DND-41 (cell line): ENCODE measurements around the gene TEX2.

Source experiments
- ATAC-seq: fragments of 200-7000 bp; cut with Tn5 transposase; 3 replicates; pipeline ENCODE4 v1.9.1; 2021; ENCODE audit warnings: low read depth; ENCODE audit not compliant: insufficient read depth
- DNase-seq: peaks from one replicate; pipeline ENCODE4 v3.0.0-alpha.2; 2020
- H2AFZ ChIP-seq: 2 replicates; pipeline ENCODE4 v1.6.0; 2012; ENCODE audit warnings: low read depth, low read length
- H3K27ac ChIP-seq: 2 replicates; pipeline ENCODE4 v1.5.1; 2012; ENCODE audit warnings: low read length, inconsistent platforms
- H3K27me3 ChIP-seq: fragments of 200-600 bp; sonication (generic); 2 replicates; pipeline ENCODE4 v1.6.0; 2012; ENCODE audit warnings: low read length, mild to moderate bottlenecking, inconsistent platforms; ENCODE audit not compliant: insufficient read depth, poor library complexity
- H3K36me3 ChIP-seq: 2 replicates; pipeline ENCODE4 v1.5.1; 2012; ENCODE audit warnings: low read length, inconsistent platforms; ENCODE audit not compliant: insufficient read depth
- H3K4me1 ChIP-seq: 2 replicates; pipeline ENCODE4 v1.5.1; 2012; ENCODE audit warnings: mild to moderate bottlenecking, low read length; ENCODE audit not compliant: insufficient read depth
- H3K4me2 ChIP-seq: 2 replicates; pipeline ENCODE4 v1.6.0; 2012; ENCODE audit warnings: mild to moderate bottlenecking, moderate library complexity, low read length, inconsistent platforms; ENCODE audit not compliant: insufficient read depth
- H3K4me3 ChIP-seq, 2 experiments: fragments of 200-600 bp in 1 of 2; shearing (Covaris generic) in 1 of 2; 2 replicates each; pipeline ENCODE4 v1.5.1; 2012 to 2016; ENCODE audit warnings: inconsistent platforms in 2 of 2, low read length in 2 of 2, mild to moderate bottlenecking in 2 of 2, low read depth in 1 of 2, moderate library complexity in 1 of 2
- H3K79me2 ChIP-seq: 2 replicates; pipeline ENCODE4 v1.6.0; 2012; ENCODE audit warnings: low read length, inconsistent platforms; ENCODE audit not compliant: insufficient read depth
- H3K9ac ChIP-seq: 2 replicates; pipeline ENCODE4 v1.6.0; 2012; ENCODE audit warnings: low read depth, mild to moderate bottlenecking, inconsistent platforms, low read length, moderate library complexity
- H3K9me3 ChIP-seq: 2 replicates; pipeline ENCODE4 v1.5.1; 2012; ENCODE audit warnings: low read length, moderate library complexity, mild to moderate bottlenecking, inconsistent platforms; ENCODE audit not compliant: insufficient read depth, severe bottlenecking
- H4K20me1 ChIP-seq: 2 replicates; pipeline ENCODE4 v1.6.0; 2012; ENCODE audit warnings: low read length; ENCODE audit not compliant: insufficient read depth
- EZH2 ChIP-seq: IDR thresholded peaks from 3 replicates; pipeline ENCODE4 v1.6.1; 2012; ENCODE audit warnings: borderline replicate concordance, low read depth, mild to moderate bottlenecking, moderate library complexity, low read length, inconsistent platforms; ENCODE audit not compliant: severe bottlenecking
- TF ChIP-seq, protein P1 (sequence below): IDR thresholded peaks from 2 replicates; pipeline ENCODE4 v1.5.1; 2012; ENCODE audit warnings: borderline replicate concordance, low read length, moderate library complexity, mild to moderate bottlenecking; ENCODE audit not compliant: poor library complexity, severe bottlenecking; ENCODE audit errors: extremely low read depth

The TEX2 gene

DNA sequence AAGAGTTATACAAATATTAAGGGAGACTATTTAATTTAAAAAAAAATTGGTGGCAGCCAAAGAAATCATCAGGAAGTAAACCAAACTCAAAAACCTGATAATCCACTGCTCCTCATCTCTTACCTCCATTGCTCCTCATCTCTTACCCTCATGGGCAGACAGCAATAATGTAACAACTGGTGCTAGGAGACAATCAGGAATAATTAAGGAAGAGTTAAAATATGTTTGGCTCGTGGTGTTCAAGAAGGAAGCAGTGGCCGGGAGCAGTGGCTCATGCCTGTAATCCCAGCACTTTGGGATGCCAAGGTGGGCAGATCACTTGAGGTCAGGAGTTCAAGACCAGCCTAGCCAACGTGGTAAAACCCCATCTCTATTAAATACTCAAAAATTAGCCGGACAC is 151.2 kb downstream of the TEX2 start:
- no peak overlapping the region for H3K9ac ChIP-seq

DNA sequence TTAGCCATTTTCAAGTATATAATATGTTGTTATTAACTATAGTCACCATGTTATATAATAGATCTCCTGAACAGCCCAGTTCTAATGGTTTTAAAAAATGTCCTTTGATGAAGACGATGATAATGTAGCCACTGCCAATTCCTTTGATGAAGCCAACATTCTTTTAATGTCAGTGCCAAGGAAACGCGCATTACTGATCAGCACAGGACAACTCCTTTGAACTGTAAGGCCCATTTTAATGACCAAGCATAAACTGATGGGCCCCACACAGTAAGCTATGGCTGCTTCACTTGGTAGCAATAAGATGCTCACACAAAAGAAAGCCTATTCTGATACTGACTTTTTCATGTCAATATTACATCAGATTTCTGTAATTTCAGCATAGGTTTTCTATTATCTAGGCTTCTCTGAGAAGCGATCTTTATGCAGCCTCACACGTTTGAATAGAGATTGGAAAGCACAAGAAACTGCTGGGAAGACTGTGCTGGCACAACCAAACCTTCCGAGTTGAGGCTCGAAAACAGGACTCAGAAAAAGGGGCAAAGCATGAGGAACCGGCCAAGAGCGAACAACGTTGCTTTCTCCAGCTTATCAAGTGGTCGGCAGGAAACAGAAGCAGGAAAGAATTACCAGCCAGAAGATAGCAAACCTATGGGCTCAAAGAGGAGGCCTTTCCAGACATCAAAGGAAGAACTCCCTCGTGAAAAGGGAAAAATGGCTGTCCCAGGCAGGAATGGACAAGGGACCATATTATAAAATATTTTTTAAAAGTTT is 152.5 kb downstream of the TEX2 start:
- no peak for TF ChIP-seq EZH2
- TF ChIP-seq, protein P1, sequence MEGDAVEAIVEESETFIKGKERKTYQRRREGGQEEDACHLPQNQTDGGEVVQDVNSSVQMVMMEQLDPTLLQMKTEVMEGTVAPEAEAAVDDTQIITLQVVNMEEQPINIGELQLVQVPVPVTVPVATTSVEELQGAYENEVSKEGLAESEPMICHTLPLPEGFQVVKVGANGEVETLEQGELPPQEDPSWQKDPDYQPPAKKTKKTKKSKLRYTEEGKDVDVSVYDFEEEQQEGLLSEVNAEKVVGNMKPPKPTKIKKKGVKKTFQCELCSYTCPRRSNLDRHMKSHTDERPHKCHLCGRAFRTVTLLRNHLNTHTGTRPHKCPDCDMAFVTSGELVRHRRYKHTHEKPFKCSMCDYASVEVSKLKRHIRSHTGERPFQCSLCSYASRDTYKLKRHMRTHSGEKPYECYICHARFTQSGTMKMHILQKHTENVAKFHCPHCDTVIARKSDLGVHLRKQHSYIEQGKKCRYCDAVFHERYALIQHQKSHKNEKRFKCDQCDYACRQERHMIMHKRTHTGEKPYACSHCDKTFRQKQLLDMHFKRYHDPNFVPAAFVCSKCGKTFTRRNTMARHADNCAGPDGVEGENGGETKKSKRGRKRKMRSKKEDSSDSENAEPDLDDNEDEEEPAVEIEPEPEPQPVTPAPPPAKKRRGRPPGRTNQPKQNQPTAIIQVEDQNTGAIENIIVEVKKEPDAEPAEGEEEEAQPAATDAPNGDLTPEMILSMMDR = no peak

More for the DNA sequence above, 151.2 kb downstream of the TEX2 start:
- H3K79me2 ChIP-seq = no peaks in the 10 kb centered on the region
- no peak overlapping the region for H3K4me2 ChIP-seq
- TF ChIP-seq, protein P1 = no peak
- no peak for TF ChIP-seq EZH2
- H3K9me3 ChIP-seq = no peaks in the 10 kb centered on the region
- H3K4me1 ChIP-seq = peaks cover 15% of the 10 kb centered on the region
- H3K36me3 ChIP-seq = no peaks in the 10 kb centered on the region
- H3K27me3 ChIP-seq = no peaks in the 10 kb centered on the region
- no peak overlapping the region for H3K4me3 ChIP-seq
- ATAC-seq = no peak
- no peak overlapping the region for H2AFZ ChIP-seq
- H4K20me1 ChIP-seq = no peaks in the 10 kb centered on the region
- DNase-seq = no peak
- no peak overlapping the region for H3K27ac ChIP-seq

DNA sequence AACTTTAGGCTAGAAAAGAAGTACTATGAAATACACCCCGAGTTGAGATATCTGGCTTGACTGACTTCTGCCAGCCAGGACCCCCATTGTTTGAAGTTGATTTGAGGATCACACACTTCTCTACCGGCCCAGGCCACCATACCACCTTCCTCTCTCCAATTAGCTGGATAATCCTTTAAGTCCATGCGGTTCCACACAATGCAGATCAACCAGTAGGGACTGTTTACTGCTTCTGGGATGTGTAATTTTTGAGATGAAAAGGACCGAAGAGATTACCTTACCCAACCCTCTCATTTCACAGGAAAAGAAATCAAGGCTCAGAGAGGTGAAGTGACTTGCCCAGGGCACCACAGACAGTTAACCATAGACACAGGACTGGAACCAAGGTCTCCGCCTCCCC is 153.7 kb downstream of the TEX2 start:
- Histone ChIP-seq H3K4me2 (no peak overlapping the region), H3K27me3 (no peaks in the 10 kb centered on the region), H3K27ac (no peak overlapping the region), H3K79me2 (no peaks in the 10 kb centered on the region), H3K36me3 (no peaks in the 10 kb centered on the region), H3K4me1 (peaks cover 26% of the 10 kb centered on the region), H3K9ac (no peak overlapping the region), H3K9me3 (no peaks in the 10 kb centered on the region), H2AFZ (no peak overlapping the region), H4K20me1 (no peaks in the 10 kb centered on the region), H3K4me3 (no peak overlapping the region)
- ATAC-seq (no peak), DNase-seq (no peak)
- TF ChIP-seq, protein P1 = no peak
- no peak for TF ChIP-seq EZH2

More for the DNA sequence above, 152.5 kb downstream of the TEX2 start:
- Histone ChIP-seq H3K9me3 (no peaks in the 10 kb centered on the region), H3K4me1 (peaks cover 18% of the 10 kb centered on the region), H3K36me3 (no peaks in the 10 kb centered on the region), H3K4me3 (no peak overlapping the region), H4K20me1 (no peaks in the 10 kb centered on the region), H2AFZ (no peak overlapping the region), H3K4me2 (no peak overlapping the region), H3K27ac (no peak overlapping the region), H3K9ac (no peak overlapping the region), H3K79me2 (no peaks in the 10 kb centered on the region), H3K27me3 (no peaks in the 10 kb centered on the region)
- ATAC-seq (no peak), DNase-seq (no peak)
